ENCODE results near the gene IL1A.

The IL1A gene

DNA sequence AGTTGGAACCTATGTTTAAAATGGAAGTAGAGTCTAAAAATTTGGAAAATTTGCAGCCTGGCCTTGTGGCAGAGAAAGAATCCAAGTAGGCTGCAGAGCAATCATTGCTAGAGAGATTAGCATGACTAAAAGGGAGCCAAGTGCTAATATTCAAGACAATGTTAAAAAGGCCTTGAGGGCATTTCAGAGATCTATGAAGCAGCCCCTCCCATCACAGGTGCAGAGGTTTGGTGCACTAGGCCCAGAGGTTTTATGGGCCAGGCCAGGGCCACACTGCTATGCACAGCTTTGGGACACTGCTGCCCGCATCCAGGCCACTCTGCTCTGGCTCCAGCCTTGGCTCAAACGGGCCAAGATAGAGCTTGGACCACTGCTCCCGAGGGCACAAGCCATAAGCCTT, 6.7 kb upstream of the IL1A start:
- H3K27me3 ChIP-seq = no peaks in the 10 kb centered on the region
- H3K4me3 ChIP-seq (ENCODE audit: low read depth, low read length) = no peak overlapping the region
- H3K36me3 ChIP-seq = no peaks in the 10 kb centered on the region
- TF ChIP-seq, protein P1, sequence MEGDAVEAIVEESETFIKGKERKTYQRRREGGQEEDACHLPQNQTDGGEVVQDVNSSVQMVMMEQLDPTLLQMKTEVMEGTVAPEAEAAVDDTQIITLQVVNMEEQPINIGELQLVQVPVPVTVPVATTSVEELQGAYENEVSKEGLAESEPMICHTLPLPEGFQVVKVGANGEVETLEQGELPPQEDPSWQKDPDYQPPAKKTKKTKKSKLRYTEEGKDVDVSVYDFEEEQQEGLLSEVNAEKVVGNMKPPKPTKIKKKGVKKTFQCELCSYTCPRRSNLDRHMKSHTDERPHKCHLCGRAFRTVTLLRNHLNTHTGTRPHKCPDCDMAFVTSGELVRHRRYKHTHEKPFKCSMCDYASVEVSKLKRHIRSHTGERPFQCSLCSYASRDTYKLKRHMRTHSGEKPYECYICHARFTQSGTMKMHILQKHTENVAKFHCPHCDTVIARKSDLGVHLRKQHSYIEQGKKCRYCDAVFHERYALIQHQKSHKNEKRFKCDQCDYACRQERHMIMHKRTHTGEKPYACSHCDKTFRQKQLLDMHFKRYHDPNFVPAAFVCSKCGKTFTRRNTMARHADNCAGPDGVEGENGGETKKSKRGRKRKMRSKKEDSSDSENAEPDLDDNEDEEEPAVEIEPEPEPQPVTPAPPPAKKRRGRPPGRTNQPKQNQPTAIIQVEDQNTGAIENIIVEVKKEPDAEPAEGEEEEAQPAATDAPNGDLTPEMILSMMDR (IDR thresholded peaks at IDR 0.05; ENCODE audit: low read depth, low read length) = no peak
- no peaks in the 10 kb centered on the region for H3K9me3 ChIP-seq
- no peaks in the 10 kb centered on the region for H3K4me1 ChIP-seq
- no peak for DNase-seq

DNA sequence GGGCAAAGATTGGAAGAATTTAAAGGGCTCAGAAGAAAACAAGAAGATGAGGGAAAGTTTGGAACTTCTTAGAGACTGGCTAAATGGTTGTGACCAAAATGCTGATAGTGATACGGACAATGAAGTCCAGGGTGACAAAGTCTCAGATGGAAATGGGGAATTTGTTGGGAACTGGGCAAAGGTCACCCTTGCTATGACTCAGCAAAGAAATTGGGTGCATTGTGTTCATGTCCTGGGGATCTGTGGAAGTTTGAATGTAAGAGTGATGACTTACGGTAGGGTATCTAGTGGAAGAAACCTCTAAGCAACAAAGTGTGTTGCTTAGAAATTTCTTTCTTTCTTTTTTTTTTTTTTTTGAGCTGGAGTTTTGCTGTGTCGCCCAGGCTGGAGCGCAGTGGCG, 6.0 kb upstream of the IL1A start:
- Histone ChIP-seq H3K36me3 (no peaks in the 10 kb centered on the region), H3K4me3 (ENCODE audit: low read depth, low read length) (no peak overlapping the region), H3K27me3 (no peaks in the 10 kb centered on the region), H3K4me1 (no peaks in the 10 kb centered on the region), H3K9me3 (no peaks in the 10 kb centered on the region)
- TF ChIP-seq, protein P1 (IDR thresholded peaks at IDR 0.05; ENCODE audit: low read depth, low read length) = no peak
- no peak for DNase-seq

DNA sequence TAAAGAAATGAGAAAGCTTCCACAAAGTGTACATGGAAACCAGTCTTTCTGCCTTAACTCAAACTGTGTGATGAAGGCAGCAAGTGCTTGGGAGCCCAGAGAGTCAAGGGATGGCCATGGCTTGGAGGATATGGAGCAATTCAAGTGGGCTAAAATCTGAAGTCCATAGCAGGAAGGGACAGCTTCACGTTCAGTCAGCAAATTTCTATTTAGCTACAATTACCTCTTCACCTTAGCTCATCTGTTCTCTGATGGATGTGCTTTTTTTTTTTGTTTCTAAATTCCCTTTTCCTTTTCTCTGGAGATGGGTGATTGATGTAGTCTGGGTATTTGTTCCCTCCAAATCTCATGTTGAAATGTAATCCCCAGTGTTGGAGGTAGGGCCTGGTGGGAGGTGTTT, 4.9 kb upstream of the IL1A start:
- Histone ChIP-seq H3K4me1 (no peaks in the 10 kb centered on the region), H3K27me3 (no peaks in the 10 kb centered on the region)

DNA sequence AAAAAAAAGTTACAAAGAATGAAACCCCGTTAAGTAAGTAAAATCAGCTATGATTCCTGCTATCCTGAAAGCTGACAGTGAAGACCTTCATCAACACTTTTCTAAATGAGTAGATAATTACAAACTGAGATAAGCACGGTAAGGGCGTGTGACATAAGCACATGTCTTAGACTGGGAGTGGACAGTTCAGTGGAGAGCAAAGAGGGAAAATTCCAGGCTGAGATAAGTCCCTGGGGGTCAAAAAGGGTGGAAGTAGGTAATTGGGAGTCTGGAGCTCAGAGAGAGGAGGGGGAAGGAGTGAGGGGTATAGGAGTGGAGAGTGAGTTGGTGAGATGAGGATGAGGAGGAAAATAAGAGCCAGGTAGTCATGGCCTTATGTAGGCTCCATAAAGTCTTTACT, 4.4 kb upstream of the IL1A start:
- no peaks in the 10 kb centered on the region for H3K9me3 ChIP-seq
- H3K4me1 ChIP-seq = no peaks in the 10 kb centered on the region
- TF ChIP-seq, protein P1 (IDR thresholded peaks at IDR 0.05; ENCODE audit: low read depth, low read length) = no peak
- no peaks in the 10 kb centered on the region for H3K27me3 ChIP-seq
- DNase-seq = no peak
- no peak overlapping the region for H3K4me3 ChIP-seq (ENCODE audit: low read depth, low read length)
- no peaks in the 10 kb centered on the region for H3K36me3 ChIP-seq

More for the DNA sequence above, 4.9 kb upstream of the IL1A start:
- Histone ChIP-seq H3K9me3 (no peaks in the 10 kb centered on the region), H3K4me3 (ENCODE audit: low read depth, low read length) (no peak overlapping the region), H3K36me3 (no peaks in the 10 kb centered on the region)
- TF ChIP-seq, protein P1 (IDR thresholded peaks at IDR 0.05; ENCODE audit: low read depth, low read length) = no peak
- DNase-seq = no peak

GRCh38 chr2:112787729-112788393, 3.6 kb upstream of the IL1A start:
- Histone ChIP-seq H3K9me3 (no peaks in the 10 kb centered on the region), H3K4me3 (ENCODE audit: low read depth, low read length) (no peak overlapping the region)
- DNase-seq = no peak

GRCh38 chr2:112787294-112787693, 3.0 kb upstream of the IL1A start:
- no peak for DNase-seq
- Histone ChIP-seq H3K4me3 (ENCODE audit: low read depth, low read length) (no peak overlapping the region), H3K36me3 (no peaks in the 10 kb centered on the region), H3K9me3 (no peaks in the 10 kb centered on the region), H3K4me1 (no peaks in the 10 kb centered on the region), H3K27me3 (no peaks in the 10 kb centered on the region)
- TF ChIP-seq, protein P1 (IDR thresholded peaks at IDR 0.05; ENCODE audit: low read depth, low read length) = no peak

More at GRCh38 chr2:112787729-112788393, 3.6 kb upstream of the IL1A start:
- no peaks in the 10 kb centered on the region for H3K27me3 ChIP-seq
- TF ChIP-seq, protein P1 (IDR thresholded peaks at IDR 0.05; ENCODE audit: low read depth, low read length) = no peak
- no peaks in the 10 kb centered on the region for H3K4me1 ChIP-seq
- H3K36me3 ChIP-seq = no peaks in the 10 kb centered on the region

Measured in BE2C (cell line).